ENCODE results near the gene MUC5B.

DNA sequence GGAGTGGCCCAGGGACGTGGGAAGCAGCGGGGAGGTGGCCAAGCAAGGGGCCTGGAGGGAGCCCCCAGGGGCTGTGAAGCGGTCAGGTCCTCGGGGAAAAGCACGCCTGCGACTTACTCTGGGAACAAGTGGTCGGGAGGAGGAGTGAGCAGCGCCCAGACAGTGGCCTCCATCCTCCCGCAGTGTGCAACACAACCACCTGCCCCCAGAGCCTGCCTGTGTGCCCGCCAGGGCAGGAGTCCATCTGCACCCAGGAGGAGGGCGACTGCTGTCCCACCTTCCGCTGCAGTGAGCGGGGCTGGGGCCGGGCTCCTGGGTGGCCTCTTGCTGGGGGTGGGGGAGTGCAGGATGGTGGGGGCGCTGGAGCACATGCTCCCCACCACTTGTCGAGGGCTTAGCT is 35.0 kb downstream of the MUC5B start:
- TF ChIP-seq, protein P1, sequence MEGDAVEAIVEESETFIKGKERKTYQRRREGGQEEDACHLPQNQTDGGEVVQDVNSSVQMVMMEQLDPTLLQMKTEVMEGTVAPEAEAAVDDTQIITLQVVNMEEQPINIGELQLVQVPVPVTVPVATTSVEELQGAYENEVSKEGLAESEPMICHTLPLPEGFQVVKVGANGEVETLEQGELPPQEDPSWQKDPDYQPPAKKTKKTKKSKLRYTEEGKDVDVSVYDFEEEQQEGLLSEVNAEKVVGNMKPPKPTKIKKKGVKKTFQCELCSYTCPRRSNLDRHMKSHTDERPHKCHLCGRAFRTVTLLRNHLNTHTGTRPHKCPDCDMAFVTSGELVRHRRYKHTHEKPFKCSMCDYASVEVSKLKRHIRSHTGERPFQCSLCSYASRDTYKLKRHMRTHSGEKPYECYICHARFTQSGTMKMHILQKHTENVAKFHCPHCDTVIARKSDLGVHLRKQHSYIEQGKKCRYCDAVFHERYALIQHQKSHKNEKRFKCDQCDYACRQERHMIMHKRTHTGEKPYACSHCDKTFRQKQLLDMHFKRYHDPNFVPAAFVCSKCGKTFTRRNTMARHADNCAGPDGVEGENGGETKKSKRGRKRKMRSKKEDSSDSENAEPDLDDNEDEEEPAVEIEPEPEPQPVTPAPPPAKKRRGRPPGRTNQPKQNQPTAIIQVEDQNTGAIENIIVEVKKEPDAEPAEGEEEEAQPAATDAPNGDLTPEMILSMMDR (IDR thresholded peaks at IDR 0.05), result no peak
- no peak for TF ChIP-seq POLR2A (IDR thresholded peaks at IDR 0.05)

Data from testis (tissue), 2 donors.